Muscle layer of duodenum (tissue), 2 donors: ENCODE measurements around the gene AGPAT2.

Source experiments
- H3K27ac ChIP-seq: one replicate; pipeline ENCODE4 v1.7.0; 2013; ENCODE audit warnings: mild to moderate bottlenecking, low read length
- H3K27me3 ChIP-seq: one replicate; pipeline ENCODE4 v1.7.0; 2013; ENCODE audit warnings: low read depth, mild to moderate bottlenecking, control low read depth, low read length
- H3K36me3 ChIP-seq, 2 donors: one replicate each; pipeline ENCODE4 v1.7.0; 2013; ENCODE audit warnings: low read length in 2 of 2, control low read depth in 1 of 2, mild to moderate bottlenecking in 1 of 2; ENCODE audit not compliant: insufficient read depth in 2 of 2, control insufficient read depth in 1 of 2
- H3K4me1 ChIP-seq, 2 donors: one replicate each; pipeline ENCODE4 v1.7.0; 2013; ENCODE audit warnings: low read length in 2 of 2, mild to moderate bottlenecking in 2 of 2, control low read depth in 1 of 2, moderate library complexity in 1 of 2; ENCODE audit not compliant: insufficient read depth in 2 of 2, control insufficient read depth in 1 of 2
- H3K4me3 ChIP-seq, 2 donors: one replicate each; pipeline ENCODE4 v1.7.0; 2013; ENCODE audit warnings: low read length in 2 of 2, low read depth in 1 of 2, mild to moderate bottlenecking in 1 of 2
- H3K9me3 ChIP-seq, 2 donors: one replicate each; pipeline ENCODE4 v1.7.0; 2013; ENCODE audit warnings: low read length in 2 of 2, control low read depth in 1 of 2, mild to moderate bottlenecking in 1 of 2; ENCODE audit not compliant: control insufficient read depth in 1 of 2
- donor health status: healthy.

The AGPAT2 gene

DNA sequence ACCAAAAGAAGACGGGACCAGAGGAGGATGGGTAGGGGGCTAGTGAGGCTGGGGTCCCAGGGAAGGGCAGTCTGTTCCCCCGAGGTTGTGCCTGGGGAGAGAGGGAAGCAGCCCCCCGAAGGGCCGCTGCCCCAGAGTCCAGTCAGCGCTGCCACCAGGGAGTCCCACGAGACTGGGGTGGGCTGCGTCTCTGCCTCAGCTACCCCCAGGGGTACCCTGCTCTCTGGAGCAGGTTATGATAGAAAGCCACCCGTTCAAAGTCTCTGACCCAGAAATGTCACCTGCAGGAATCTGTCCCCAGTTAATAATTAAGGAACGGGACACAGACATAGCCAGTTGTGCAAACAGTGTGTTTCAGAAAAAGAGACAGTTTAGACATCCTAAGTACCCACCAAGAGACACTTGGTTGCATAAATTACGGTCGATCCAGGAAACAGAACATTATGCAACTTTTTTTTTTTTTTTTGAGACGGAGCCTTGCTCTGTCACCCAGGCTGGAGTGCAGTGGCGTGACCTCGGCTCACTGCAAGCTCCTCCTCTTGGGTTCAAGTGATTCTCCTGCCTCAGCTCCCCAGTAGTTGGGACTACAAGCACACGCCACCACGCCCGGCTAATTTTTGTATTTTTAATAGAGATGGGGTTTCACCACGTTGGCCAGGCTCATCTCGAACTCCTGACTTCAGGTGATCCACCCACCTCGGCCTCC is 10.7 kb upstream of the AGPAT2 start:
- Histone ChIP-seq H3K4me3 (no peak overlapping the region), H3K36me3 (no peaks in the 10 kb centered on the region), H3K27ac (no peak overlapping the region), H3K4me1 (peaks cover 4 to 5% of the 10 kb centered on the region in 2 donors), H3K27me3 (peaks cover 4% of the 10 kb centered on the region), H3K9me3 (no peaks in the 10 kb centered on the region)

DNA sequence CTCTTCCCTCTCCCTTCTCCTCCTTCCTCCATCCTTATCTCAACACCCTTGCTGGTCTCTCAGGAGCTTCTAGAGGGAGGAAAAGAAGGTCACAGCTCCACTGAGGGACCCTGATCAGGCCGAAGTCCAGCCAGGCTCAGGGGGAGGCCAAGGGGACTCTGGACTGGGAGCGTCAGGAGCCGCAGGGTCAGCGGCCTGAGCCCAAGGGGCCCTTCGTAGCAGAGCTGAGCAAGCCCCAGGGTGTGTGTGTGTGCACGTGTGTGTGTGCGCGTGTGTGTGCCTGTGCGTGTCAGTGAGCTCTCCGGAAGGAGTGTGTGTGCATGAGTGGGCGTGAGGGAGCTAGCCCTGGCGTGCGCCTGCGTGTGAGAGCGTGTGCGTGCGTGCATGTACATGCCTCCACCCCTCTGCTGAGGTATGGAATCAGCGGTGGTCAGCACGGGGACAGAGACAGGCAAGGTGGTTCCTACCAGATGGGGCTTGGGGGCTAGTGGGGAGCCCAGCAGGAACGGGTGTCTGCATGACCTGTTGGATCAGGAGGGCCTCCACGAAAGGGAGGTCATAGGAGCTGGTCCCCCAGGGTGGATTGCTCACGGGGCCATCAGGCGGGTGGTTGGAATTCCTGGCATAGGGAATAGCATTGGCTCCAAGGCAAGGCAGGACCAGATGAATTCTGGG is 10.0 kb upstream of the AGPAT2 start:
- no peaks in the 10 kb centered on the region for H3K36me3 ChIP-seq
- no peaks in the 10 kb centered on the region for H3K9me3 ChIP-seq
- peaks cover 4% of the 10 kb centered on the region for H3K27me3 ChIP-seq
- no peak overlapping the region for H3K4me3 ChIP-seq
- H3K27ac ChIP-seq, result no peak overlapping the region
- H3K4me1 ChIP-seq, result peaks cover 4 to 5% of the 10 kb centered on the region in 2 donors

DNA sequence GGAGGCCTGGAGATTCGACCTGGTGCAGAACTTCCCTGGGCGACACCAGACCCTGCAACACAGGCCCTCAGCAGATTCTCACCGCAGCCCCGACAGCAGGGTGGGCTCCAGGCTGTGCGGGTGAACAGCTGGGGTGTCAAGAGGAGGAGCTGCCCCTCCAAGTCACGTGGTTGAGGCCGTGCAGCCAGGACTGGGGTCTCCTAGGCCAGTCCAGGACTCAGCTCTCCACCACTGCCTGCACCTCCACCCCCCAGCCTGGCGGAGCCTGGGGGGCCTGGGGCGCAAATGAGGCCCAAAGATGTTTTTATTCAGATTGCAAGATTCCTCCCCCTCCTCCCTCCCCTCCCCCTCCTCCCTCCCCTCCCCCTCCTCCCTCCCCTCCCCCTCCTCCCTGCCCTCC is 9.2 kb upstream of the AGPAT2 start:
- no peaks in the 10 kb centered on the region for H3K36me3 ChIP-seq
- H3K27me3 ChIP-seq, result no peaks in the 10 kb centered on the region
- H3K4me1 ChIP-seq, result peaks cover 4 to 5% of the 10 kb centered on the region in 2 donors
- H3K4me3 ChIP-seq, result no peak overlapping the region
- H3K27ac ChIP-seq, result no peak overlapping the region
- H3K9me3 ChIP-seq, result no peaks in the 10 kb centered on the region

DNA sequence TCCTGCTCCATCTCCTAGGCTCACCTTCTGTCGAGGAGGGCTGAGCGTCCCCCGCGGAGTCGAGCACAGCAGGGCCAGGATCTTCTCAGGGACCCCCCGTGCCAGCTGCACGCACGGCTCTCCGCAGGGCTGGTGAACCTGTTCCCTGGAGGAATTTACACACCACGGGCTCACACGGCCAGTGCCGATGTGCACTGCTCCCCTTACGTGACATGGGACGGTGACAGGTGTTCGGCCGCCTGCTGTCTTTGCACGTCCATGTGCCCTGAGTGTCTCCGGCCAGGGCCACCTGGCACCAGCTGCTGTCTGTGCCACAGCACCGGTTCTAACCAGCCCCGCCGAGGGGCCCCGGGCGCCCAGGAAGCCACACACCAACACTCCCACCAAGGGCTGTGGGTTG is 8.7 kb upstream of the AGPAT2 start:
- Histone ChIP-seq H3K36me3 (no peaks in the 10 kb centered on the region), H3K4me3 (no peak overlapping the region), H3K27me3 (no peaks in the 10 kb centered on the region), H3K4me1 (peaks cover 4 to 9% of the 10 kb centered on the region in 2 donors), H3K9me3 (no peaks in the 10 kb centered on the region), H3K27ac (no peak overlapping the region)

DNA sequence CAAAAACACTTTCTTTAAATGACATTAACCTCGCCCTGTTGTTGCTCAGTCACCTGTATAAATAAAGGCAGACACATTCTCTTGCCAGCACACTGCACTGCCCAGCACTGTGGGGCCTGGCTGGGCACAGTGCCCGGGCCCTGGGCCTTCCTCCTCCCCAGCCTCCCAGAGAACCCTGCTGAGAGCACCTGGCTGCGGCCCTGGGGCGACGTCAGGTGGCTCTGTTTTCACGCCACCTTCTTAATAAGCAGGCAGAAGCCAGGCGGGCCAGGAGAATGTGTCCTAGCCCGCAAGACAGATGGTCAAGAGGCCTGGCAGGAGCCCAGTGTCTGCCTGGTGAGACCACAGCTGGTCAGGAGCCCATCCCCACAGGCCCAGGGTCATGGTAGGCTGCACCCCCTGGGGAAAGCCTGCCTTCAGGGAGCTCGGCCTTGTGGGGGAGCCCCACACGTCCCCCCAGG is 8.2 kb upstream of the AGPAT2 start:
- Histone ChIP-seq H3K27ac (no peak overlapping the region), H3K9me3 (no peaks in the 10 kb centered on the region), H3K27me3 (no peaks in the 10 kb centered on the region), H3K4me1 (peaks cover 4 to 8% of the 10 kb centered on the region in 2 donors), H3K4me3 (no peak overlapping the region), H3K36me3 (no peaks in the 10 kb centered on the region)

DNA sequence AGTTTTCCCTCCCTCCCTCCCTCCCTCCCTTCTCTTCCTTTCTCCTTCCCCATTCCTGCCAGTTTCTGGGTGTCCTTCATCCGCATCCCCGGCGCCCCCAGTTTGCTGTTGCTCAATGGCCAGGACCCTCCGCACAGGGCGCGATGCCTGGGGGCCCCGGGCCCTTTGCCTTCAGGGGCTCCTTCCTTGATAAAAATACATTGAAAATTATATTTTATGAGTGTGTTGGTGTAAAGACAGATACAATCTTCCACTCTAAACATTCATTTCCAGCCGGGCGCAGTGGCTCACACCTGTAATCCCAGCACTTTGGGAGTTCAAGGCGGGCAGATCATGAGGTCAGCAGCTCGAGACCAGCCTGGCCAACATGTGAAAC is 7.6 kb upstream of the AGPAT2 start:
- no peaks in the 10 kb centered on the region for H3K36me3 ChIP-seq
- H3K9me3 ChIP-seq, result no peaks in the 10 kb centered on the region
- H3K27ac ChIP-seq, result no peak overlapping the region
- peaks cover 4 to 5% of the 10 kb centered on the region in 2 donors for H3K4me1 ChIP-seq
- H3K27me3 ChIP-seq, result no peaks in the 10 kb centered on the region
- H3K4me3 ChIP-seq, result no peak overlapping the region

DNA sequence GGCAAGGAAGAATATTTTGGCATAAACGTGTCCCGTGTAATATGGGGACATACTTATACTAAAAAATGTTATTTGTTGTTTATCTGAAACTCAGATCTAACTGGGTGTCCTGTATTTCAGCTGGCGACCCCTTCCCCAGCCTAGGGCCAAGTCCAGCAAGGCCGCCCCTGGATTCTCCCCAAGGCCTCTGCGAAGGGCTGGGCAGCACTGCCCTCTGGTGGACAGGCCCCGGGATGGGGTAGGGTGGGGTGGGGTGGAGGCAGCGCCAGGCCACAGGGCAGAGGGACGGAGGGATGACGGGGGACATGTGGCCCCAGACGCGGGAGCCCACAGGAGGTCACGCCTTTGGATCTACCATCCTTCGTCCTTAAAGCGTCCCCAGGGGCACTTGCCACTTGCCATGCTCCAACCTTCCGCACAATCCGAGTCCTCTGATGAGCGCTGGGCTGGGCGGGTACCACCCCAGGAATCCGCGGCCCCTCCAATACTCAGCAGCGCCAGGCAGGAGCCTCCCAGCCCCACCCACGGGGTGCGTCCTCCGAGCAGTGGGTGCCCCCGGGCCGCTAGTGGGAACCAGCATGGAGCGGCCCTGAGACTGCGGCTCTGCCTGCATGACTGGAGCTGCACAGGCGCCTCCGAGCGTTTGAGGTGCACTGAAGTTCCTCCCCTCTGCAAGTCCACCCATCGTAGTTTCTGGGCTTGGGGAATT is 7.1 kb upstream of the AGPAT2 start:
- H3K4me1 ChIP-seq, result peaks cover 4 to 5% of the 10 kb centered on the region in 2 donors

DNA sequence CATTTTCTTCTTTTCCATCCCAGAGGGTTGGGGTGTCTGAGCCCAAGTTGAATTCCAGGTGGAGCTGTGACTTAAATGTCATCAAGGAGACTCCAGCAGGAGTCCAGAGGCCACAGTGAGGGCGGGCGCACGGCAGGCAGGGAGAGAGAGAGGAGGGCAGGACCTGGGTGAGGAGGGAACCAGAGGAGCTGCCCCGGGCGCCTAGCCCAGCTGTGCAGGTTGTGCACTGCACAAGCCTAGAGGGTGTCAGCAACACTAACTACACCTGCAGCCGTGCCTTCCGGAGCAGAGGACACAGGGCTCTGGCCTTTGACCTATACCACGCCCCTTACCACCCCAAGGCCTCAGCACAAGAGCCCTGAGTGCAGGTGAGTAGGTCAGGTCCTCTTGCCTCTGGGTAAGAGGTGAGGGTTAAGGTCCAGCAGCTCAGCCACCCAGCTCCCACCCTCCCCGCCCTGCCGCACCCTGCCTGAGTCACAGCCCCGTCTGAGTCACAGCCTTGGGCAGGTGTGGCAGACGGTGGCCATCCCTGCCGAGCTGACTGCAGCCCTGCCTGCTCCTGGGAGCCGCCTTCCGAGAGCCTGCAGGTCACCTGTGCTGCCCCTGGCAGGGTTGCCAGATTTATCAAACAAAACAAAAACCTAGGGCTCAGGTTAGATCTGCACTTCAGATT is 6.4 kb upstream of the AGPAT2 start:
- no peaks in the 10 kb centered on the region for H3K9me3 ChIP-seq
- peaks cover 5 to 7% of the 10 kb centered on the region in 2 donors for H3K4me1 ChIP-seq
- no peaks in the 10 kb centered on the region for H3K27me3 ChIP-seq
- H3K36me3 ChIP-seq, result no peaks in the 10 kb centered on the region
- H3K27ac ChIP-seq, result no peak overlapping the region
- no peak overlapping the region for H3K4me3 ChIP-seq

More for the DNA sequence above, 7.1 kb upstream of the AGPAT2 start:
- H3K36me3 ChIP-seq, result no peaks in the 10 kb centered on the region
- H3K9me3 ChIP-seq, result no peaks in the 10 kb centered on the region
- H3K27me3 ChIP-seq, result no peaks in the 10 kb centered on the region
- H3K27ac ChIP-seq, result no peak overlapping the region
- no peak overlapping the region for H3K4me3 ChIP-seq

DNA sequence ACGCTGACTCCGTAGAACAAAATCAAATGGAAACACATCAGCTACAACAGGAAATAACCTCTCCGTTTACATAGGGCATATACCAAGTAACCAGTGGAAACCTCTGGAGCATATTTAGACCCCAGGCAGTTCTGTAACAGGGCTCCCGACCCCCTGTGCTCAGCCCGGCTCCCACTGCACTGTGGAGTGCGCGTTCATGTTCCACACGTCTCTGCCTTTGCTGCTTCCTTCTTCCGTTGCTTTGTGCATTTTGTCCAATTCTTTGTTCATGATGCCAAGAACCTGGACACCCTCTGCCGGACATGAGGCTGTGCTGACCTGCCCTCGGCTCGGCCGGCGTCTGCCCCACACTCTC is 5.9 kb upstream of the AGPAT2 start:
- Histone ChIP-seq H3K36me3 (no peaks in the 10 kb centered on the region), H3K27ac (no peak overlapping the region), H3K27me3 (no peaks in the 10 kb centered on the region), H3K4me1 (peaks cover 5 to 7% of the 10 kb centered on the region in 2 donors), H3K4me3 (no peak overlapping the region), H3K9me3 (no peaks in the 10 kb centered on the region)

DNA sequence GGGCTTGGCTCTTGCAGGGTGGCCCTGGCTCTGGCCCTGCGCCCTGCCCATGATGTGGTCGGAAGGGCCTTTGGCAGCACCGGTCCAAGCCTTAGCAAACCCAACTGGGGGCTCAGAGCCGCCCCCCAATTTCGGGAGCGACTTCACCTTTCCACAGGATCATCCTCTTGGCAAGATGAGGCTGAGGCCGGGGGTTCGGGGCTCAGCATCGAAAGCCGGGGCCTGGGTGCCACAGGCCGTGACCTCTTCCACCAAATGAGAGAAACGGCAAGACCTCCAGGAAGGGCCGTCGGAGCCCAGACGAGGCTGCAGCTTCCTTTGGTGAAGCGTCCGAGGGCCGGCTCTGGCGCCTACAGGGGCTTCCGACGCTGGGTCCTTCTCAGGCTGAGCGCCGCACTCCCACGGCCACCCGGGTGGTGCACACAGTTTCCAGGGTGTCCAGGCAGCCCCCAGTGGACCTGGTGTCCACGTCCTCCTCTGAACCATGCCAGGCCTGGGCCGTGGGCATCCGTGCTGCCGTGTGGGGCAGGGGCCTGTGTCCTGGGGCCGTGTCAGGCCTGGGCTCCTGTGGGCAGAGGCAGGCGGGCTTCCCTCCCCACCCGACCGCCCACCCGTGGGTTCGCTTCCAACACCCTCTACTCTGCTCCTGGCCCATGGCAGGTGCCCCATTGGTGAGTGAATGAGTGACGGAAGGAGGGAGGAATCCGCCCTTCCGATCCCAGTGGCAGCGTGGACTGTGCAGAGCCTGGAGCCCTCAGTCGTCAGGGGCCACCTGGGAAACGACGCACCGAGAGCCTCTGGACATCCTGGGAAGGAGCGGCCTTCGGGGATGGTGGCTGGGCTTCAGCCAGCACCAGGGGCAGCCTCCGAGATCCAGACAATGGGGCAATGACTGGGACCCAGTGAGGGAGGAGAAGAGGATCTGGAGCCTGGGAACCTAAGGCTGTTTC is 5.2 kb upstream of the AGPAT2 start:
- no peaks in the 10 kb centered on the region for H3K27me3 ChIP-seq
- H3K27ac ChIP-seq, result no peak overlapping the region
- H3K4me1 ChIP-seq, result peaks cover 4 to 11% of the 10 kb centered on the region in 2 donors
- H3K36me3 ChIP-seq, result no peaks in the 10 kb centered on the region
- no peaks in the 10 kb centered on the region for H3K9me3 ChIP-seq
- no peak overlapping the region for H3K4me3 ChIP-seq
